ENCODE data around the gene ZEB2.

ZEB2 gene

GRCh38 chr2:144434425-144435222 is 85.3 kb downstream of the ZEB2 start:
- H3K4me3 Mint-ChIP-seq = no peak overlapping the region
- ATAC-seq (replicated peaks) (no peak), DNase-seq (no peak)
- no peaks in the 10 kb centered on the region for H3K9me3 Mint-ChIP-seq
- H3K27me3 Mint-ChIP-seq = no peaks in the 10 kb centered on the region
- H3K36me3 Mint-ChIP-seq (ENCODE audit: insufficient read depth) = peaks cover 26% of the 10 kb centered on the region
- peak overlapping the region in 1 of 2 donors; percentile 35 for H3K27ac Mint-ChIP-seq
- H3K4me1 Mint-ChIP-seq (ENCODE audit: low read depth in 2 of 2) = peaks cover 20 to 45% of the 10 kb centered on the region in 2 donors

GRCh38 chr2:144432921-144433320 is 87.0 kb downstream of the ZEB2 start:
- Mint-ChIP-seq H3K27me3 (no peaks in the 10 kb centered on the region), H3K9me3 (no peaks in the 10 kb centered on the region), H3K27ac (peak overlapping the region in 1 of 2 donors; percentile 80), H3K4me3 (no peak overlapping the region), H3K4me1 (ENCODE audit: low read depth in 2 of 2) (peaks cover 9 to 28% of the 10 kb centered on the region in 2 donors), H3K36me3 (ENCODE audit: insufficient read depth) (peaks cover 18% of the 10 kb centered on the region)
- ATAC-seq (replicated peaks) (no peak), DNase-seq (no peak)

DNA sequence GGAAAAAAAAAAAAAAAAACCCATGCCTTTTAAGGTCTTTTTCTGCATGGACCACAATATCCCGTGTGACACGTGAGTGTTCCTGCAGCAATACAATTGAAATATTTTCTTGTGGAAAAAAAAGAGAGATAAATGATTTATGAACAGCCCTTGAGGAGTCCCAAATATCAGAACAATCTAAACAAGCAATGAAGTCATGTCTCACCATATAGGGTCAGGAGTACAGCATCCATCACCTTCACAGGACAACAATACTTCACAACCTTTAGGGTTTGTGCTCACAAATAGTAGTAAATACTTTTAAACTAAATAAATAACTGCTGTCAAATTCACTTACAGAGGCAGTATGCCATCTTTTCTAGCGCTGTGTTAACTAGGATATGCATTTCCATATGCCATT is 87.9 kb downstream of the ZEB2 start:
- no peak for ATAC-seq (replicated peaks)
- Mint-ChIP-seq H3K27ac (no peak overlapping the region), H3K4me3 (no peak overlapping the region), H3K36me3 (ENCODE audit: insufficient read depth) (peaks cover 26% of the 10 kb centered on the region), H3K4me1 (ENCODE audit: low read depth in 2 of 2) (peaks cover 11 to 22% of the 10 kb centered on the region in 2 donors), H3K27me3 (no peaks in the 10 kb centered on the region), H3K9me3 (no peaks in the 10 kb centered on the region)
- DNase-seq = no peak

DNA sequence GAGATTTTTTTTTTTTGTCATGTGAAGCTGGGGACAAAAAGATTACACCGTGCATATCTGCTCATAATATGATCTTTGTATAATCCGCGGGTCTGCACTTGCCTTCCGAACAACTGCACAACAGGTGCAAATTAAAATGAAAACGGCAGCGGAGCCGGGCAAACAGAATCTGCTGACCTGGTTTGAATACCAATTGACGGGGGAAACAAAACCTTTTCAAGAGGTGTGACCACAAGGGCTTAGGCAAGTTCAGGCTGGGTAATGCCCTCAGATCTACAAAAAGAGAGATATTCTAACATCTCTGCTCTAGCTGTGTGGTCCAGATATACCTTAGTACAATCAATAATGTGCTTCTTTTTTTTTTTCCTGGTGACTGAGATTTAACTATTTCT is 88.5 kb downstream of the ZEB2 start:
- Mint-ChIP-seq H3K4me1 (ENCODE audit: low read depth in 2 of 2) (peaks cover 11 to 26% of the 10 kb centered on the region in 2 donors), H3K4me3 (no peak overlapping the region), H3K27me3 (no peaks in the 10 kb centered on the region), H3K27ac (no peak overlapping the region), H3K9me3 (no peaks in the 10 kb centered on the region), H3K36me3 (ENCODE audit: insufficient read depth) (peaks cover 25% of the 10 kb centered on the region)
- DNase-seq (peak in 2 of 3 experiments; percentile 32 to 38), ATAC-seq (replicated peaks) (peak; percentile 80)

- Mint-ChIP-seq H3K4me3 (no peak overlapping the region), H3K9me3 (no peaks in the 10 kb centered on the region), H3K27ac (no peak overlapping the region), H3K36me3 (ENCODE audit: insufficient read depth) (peaks cover 24% of the 10 kb centered on the region), H3K4me1 (ENCODE audit: low read depth in 2 of 2) (peaks cover 11 to 31% of the 10 kb centered on the region in 2 donors), H3K27me3 (no peaks in the 10 kb centered on the region)
- ATAC-seq (replicated peaks) (peak; percentile 60), DNase-seq (no peak)
These were observed 89.1 kb downstream of the ZEB2 start for GRCh38 chr2:144430722-144431391.

GRCh38 chr2:144429396-144430112 is 90.4 kb downstream of the ZEB2 start:
- Mint-ChIP-seq H3K4me3 (no peak overlapping the region), H3K27ac (no peak overlapping the region), H3K27me3 (no peaks in the 10 kb centered on the region), H3K9me3 (no peaks in the 10 kb centered on the region), H3K4me1 (ENCODE audit: low read depth in 2 of 2) (peaks cover 11 to 27% of the 10 kb centered on the region in 2 donors), H3K36me3 (ENCODE audit: insufficient read depth) (peaks cover 15% of the 10 kb centered on the region)
- ATAC-seq (replicated peaks) = peak; percentile 10
- DNase-seq = no peak

DNA sequence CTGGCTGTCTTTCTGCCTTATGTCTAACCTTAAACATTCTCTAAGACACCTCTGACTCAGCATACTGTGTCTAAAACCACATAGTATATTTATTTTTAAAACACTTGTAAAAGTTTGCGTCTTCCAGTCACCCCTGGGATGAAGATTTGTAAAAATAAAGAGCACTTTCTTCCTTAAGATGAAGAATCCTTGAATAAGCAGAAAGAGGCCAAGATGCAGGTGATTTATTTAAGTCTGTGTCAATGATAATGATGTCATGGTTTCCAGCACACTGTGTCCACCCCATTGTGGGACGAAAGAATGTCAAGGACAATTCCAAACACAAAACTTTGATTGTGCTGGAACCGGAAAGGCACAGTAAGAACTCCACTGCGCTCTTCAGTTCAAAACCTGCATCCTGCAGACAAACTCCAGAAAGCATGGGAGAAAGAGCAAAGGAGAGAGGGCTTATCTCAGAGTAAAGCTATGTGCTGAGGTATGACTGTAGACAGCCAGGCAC is 92.9 kb downstream of the ZEB2 start:
- H3K4me1 Mint-ChIP-seq (ENCODE audit: low read depth in 2 of 2) = peaks cover 8 to 29% of the 10 kb centered on the region in 2 donors
- no peak overlapping the region for H3K4me3 Mint-ChIP-seq
- ATAC-seq (replicated peaks) (no peak), DNase-seq (no peak)
- H3K36me3 Mint-ChIP-seq (ENCODE audit: insufficient read depth) = peaks cover 28% of the 10 kb centered on the region
- H3K27me3 Mint-ChIP-seq = no peaks in the 10 kb centered on the region
- H3K9me3 Mint-ChIP-seq = no peaks in the 10 kb centered on the region
- H3K27ac Mint-ChIP-seq = peak overlapping the region; percentile 66 to 85

DNA sequence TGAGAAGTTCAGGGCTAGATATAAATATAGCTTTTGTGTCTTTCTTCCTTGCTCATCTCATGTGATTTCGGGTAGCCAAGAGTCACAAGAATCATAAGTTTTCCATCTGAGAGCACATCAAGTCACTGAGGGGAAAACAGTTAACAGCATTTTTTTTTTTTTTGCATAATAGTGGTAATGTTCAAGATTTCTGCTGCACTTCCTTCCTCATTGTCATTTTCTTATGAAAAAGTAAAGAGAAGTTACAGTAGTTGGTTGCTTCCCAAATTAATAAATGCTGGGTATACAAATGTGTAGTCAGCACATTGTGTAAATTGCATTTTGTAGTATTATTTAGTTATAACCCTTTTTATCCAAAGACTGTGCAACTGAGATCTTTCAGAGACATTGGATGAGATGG is 93.6 kb downstream of the ZEB2 start:
- H3K4me3 Mint-ChIP-seq = no peak overlapping the region
- ATAC-seq (replicated peaks) = no peak
- peaks cover 6 to 35% of the 10 kb centered on the region in 2 donors for H3K4me1 Mint-ChIP-seq (ENCODE audit: low read depth in 2 of 2)
- peak overlapping the region in 1 of 2 donors; percentile 85 for H3K27ac Mint-ChIP-seq
- H3K27me3 Mint-ChIP-seq = no peaks in the 10 kb centered on the region
- DNase-seq = no peak
- no peaks in the 10 kb centered on the region for H3K9me3 Mint-ChIP-seq
- peaks cover 32% of the 10 kb centered on the region for H3K36me3 Mint-ChIP-seq (ENCODE audit: insufficient read depth)

DNA sequence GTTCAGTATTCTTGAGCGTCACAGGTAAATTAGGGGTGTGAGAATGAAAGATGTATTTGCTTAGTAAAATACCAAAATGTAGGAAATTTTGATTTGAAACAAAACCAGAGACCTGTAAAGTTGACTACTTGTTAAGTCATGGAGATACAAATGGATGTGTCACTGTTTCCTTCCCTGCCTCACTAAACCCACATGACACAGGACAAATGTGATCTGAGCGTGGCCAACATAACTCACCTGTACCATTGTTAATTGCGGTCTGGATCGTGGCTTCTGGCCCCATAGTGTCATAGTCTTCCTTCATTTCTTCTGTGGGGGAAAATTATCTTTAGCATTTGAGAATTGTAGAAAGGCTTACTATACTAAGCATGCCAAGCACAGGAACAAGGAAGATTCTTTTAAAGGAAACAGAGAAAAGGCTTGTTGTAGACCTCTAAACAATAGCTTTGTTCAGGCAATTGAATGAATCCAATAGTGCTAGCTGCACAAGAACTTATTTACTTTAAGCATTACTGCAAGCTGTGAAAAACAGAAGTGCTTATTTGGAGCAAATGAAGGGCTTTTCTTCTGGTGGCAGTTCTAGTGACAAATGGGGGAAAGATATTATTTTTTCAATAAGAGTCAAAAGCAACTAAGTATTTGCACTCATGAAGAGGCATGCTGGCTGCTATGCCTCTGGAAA is 95.2 kb downstream of the ZEB2 start:
- DNase-seq (no peak), ATAC-seq (replicated peaks) (no peak)
- Mint-ChIP-seq H3K9me3 (no peaks in the 10 kb centered on the region), H3K36me3 (ENCODE audit: insufficient read depth) (peaks cover 41% of the 10 kb centered on the region), H3K4me1 (ENCODE audit: low read depth in 2 of 2) (peaks cover 11 to 45% of the 10 kb centered on the region in 2 donors), H3K27me3 (no peaks in the 10 kb centered on the region), H3K4me3 (no peak overlapping the region), H3K27ac (peak overlapping the region in 1 of 2 donors; percentile 44)

DNA sequence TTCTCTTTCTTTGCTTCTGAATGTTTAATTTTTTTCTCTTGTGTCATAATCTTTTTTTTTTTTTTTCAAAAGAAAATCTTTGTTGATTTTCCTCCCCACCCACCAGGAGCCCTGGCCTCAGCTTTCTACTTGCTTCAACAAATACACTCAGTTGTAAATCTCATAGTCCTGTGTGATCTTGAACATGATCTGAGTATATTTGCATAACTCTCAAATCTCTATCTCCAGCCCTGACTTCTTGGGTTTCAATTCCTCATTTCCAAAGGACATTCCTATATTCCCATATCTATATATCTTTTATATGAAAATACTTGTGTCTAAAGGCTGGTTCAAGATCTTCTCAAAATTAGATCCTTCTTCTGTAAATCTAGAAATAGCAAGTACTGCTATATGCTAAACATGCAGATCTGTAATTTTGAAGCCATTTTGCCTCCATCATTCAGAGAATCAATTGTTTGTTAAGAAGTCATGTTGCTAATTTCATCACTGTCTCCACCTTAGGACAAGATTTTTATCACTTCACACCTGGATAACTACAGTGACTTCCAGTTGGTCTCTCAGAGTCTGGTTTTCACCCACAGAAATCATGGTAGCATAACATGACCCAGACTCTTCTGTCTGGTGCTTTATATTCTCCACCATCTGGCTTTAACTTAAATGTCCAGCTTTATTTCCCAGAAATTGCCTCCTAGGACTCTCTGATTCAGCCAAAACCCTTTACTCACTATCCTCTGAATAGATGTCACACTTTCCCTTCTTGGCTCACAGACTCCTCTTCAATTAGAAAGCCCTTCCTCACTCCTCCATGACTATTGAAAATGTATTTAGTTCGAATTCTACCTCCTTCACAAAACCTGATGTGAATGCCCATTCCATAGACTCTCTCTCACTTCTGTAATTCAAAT is 98.1 kb downstream of the ZEB2 start:
- Mint-ChIP-seq H3K27ac (peak overlapping the region; percentile 1 to 81), H3K27me3 (no peaks in the 10 kb centered on the region), H3K9me3 (no peaks in the 10 kb centered on the region), H3K4me1 (ENCODE audit: low read depth in 2 of 2) (peaks cover 7 to 46% of the 10 kb centered on the region in 2 donors), H3K36me3 (ENCODE audit: insufficient read depth) (peaks cover 39% of the 10 kb centered on the region), H3K4me3 (no peak overlapping the region)
- ATAC-seq (replicated peaks) (no peak), DNase-seq (no peak)

- ATAC-seq (replicated peaks) = no peak
- peaks cover 15 to 54% of the 10 kb centered on the region in 2 donors for H3K4me1 Mint-ChIP-seq (ENCODE audit: low read depth in 2 of 2)
- peaks cover 29% of the 10 kb centered on the region for H3K36me3 Mint-ChIP-seq (ENCODE audit: insufficient read depth)
- DNase-seq = no peak
- no peak overlapping the region for H3K27ac Mint-ChIP-seq
- no peak overlapping the region for H3K4me3 Mint-ChIP-seq
- H3K27me3 Mint-ChIP-seq = no peaks in the 10 kb centered on the region
- no peaks in the 10 kb centered on the region for H3K9me3 Mint-ChIP-seq
These were observed 100.7 kb downstream of the ZEB2 start for GRCh38 chr2:144419218-144419617.

DNA sequence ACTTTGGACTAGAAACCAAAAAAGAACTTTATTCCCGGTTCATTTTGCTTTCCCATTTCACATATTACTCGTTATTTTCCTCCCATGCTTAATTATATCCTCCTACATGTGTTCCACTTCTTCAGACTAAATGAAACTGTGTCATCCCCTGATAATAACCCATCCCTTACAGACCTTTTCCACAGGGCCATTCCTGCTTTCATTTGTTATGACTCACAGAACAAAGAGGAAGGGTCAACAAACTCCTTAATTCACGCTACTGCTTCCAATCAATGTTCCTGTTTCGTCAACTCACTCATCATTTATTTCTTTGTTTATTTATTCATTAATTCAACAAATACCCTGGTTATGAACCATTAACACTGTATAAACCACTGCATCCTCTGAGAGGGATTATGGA is 104.5 kb downstream of the ZEB2 start:
- Mint-ChIP-seq H3K4me3 (peak overlapping the region; percentile 36 to 46), H3K27ac (peak overlapping the region in 1 of 2 donors; percentile 93), H3K9me3 (no peaks in the 10 kb centered on the region), H3K36me3 (ENCODE audit: insufficient read depth) (peaks cover 25% of the 10 kb centered on the region), H3K4me1 (ENCODE audit: low read depth in 2 of 2) (peaks cover 11 to 42% of the 10 kb centered on the region in 2 donors), H3K27me3 (no peaks in the 10 kb centered on the region)
- ATAC-seq (replicated peaks) (no peak), DNase-seq (no peak)

Data from effector memory CD8-positive, alpha-beta T cell (primary cell).